ENCODE results near the gene OR5K3.

OR5K3 gene, protein sequence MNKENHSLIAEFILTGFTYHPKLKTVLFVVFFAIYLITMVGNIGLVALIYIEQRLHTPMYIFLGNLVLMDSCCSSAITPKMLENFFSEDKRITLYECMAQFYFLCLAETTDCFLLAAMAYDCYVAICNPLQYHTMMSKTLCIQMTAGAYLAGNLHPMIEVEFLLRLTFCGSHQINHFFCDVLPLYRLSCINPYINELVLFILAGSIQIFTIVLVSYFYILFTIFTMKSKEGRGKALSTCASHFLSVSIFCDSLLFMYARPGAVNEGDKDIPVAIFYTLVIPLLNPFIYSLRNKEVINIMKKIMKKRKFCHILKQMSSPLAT

DNA sequence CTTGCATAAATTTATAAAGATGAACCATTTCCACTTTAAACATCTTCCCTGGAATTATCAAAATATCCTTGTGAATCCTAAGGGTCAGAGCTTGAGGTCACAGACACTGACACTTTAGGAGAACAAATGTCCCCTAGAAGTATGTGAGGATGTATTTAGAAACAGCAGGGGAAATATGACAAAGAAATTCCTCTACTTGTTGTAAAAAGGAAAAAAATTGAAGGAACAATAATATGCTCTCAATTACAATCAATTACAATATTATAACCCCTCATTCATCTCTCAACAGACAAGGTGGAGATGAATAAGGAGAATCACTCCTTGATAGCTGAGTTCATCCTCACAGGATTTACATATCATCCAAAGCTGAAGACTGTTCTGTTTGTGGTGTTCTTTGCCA, at the start of gene OR5K3:
Gene OR5K3 (plus strand): TSS at position 301 of the 400 bp plus-strand sequence. CDS start 0 bp downstream, at position 301.
- H3K9me3 ChIP-seq (ENCODE audit: low read length) = no peaks in the 10 kb centered on the region
- H3K79me2 ChIP-seq (ENCODE audit: insufficient read depth, low read length) = no peaks in the 10 kb centered on the region
- no peaks in the 10 kb centered on the region for H3K9me2 ChIP-seq (ENCODE audit: low read depth, low read length)
- H3F3A ChIP-seq (ENCODE audit: insufficient read depth, low read length) = no peaks in the 10 kb centered on the region
- no peaks in the 10 kb centered on the region for H4K20me1 ChIP-seq (ENCODE audit: insufficient read depth, low read length)
- no peaks in the 10 kb centered on the region for H3K4me1 ChIP-seq (ENCODE audit: insufficient read depth, low read length, severe bottlenecking)
- no peak within 1 kb of the TSS for H3K27ac ChIP-seq (ENCODE audit: low read depth, low read length, poor library complexity, severe bottlenecking)
- TF ChIP-seq, protein P1, sequence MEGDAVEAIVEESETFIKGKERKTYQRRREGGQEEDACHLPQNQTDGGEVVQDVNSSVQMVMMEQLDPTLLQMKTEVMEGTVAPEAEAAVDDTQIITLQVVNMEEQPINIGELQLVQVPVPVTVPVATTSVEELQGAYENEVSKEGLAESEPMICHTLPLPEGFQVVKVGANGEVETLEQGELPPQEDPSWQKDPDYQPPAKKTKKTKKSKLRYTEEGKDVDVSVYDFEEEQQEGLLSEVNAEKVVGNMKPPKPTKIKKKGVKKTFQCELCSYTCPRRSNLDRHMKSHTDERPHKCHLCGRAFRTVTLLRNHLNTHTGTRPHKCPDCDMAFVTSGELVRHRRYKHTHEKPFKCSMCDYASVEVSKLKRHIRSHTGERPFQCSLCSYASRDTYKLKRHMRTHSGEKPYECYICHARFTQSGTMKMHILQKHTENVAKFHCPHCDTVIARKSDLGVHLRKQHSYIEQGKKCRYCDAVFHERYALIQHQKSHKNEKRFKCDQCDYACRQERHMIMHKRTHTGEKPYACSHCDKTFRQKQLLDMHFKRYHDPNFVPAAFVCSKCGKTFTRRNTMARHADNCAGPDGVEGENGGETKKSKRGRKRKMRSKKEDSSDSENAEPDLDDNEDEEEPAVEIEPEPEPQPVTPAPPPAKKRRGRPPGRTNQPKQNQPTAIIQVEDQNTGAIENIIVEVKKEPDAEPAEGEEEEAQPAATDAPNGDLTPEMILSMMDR (IDR thresholded peaks at IDR 0.05; ENCODE audit: low read length) = no peak
- no peak for TF ChIP-seq EZH2 (IDR thresholded peaks at IDR 0.05; ENCODE audit: borderline replicate concordance, low read length)
- no peak within 1 kb of the TSS for H3K4me2 ChIP-seq (ENCODE audit: low read length)
- H3K36me3 ChIP-seq (ENCODE audit: insufficient read depth, low read length) = no peaks in the 10 kb centered on the region
- H3K27me3 ChIP-seq (ENCODE audit: insufficient read depth, low read length) = no peaks in the 10 kb centered on the region
- no peak within 1 kb of the TSS for H2AFZ ChIP-seq (ENCODE audit: low read length)
- no peak within 1 kb of the TSS for H3K4me3 ChIP-seq (ENCODE audit: low read depth, low read length, poor library complexity, severe bottlenecking)
- no peak within 1 kb of the TSS for H3K9ac ChIP-seq (ENCODE audit: low read length)

DNA sequence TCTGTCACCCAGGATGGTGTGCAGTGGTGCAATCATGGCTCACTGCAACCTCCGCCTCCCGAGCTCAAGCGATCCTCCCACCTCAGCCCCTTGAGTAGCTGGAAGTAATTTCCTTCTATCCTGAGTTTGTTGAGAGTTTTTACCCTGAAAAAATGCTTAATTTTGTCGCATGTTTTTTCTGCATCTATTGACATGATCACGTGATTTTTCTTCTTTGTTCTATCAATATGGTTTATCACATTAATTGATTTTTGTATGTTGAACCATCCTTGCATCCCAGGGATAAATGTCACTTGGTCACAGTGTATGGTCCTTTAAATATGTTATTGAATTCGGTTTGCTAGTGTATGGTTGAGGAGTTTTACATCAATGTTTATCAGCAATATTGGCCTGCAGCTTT, 48.7 kb upstream of the OR5K3 start:
- Histone ChIP-seq H2AFZ (ENCODE audit: low read length) (no peak overlapping the region), H3K4me1 (ENCODE audit: insufficient read depth, low read length, severe bottlenecking) (no peaks in the 10 kb centered on the region), H3K79me2 (ENCODE audit: insufficient read depth, low read length) (no peaks in the 10 kb centered on the region), H3K9me2 (ENCODE audit: low read depth, low read length) (no peaks in the 10 kb centered on the region), H3K4me3 (ENCODE audit: low read depth, low read length, poor library complexity, severe bottlenecking) (no peak overlapping the region), H3K27me3 (ENCODE audit: insufficient read depth, low read length) (no peaks in the 10 kb centered on the region), H4K20me1 (ENCODE audit: insufficient read depth, low read length) (no peaks in the 10 kb centered on the region), H3K9me3 (ENCODE audit: low read length) (no peaks in the 10 kb centered on the region), H3K27ac (ENCODE audit: low read depth, low read length, poor library complexity, severe bottlenecking) (no peak overlapping the region), H3F3A (ENCODE audit: insufficient read depth, low read length) (no peaks in the 10 kb centered on the region), H3K36me3 (ENCODE audit: insufficient read depth, low read length) (no peaks in the 10 kb centered on the region), H3K9ac (ENCODE audit: low read length) (no peak overlapping the region), H3K4me2 (ENCODE audit: low read length) (no peak overlapping the region)
- no peak for TF ChIP-seq EZH2 (IDR thresholded peaks at IDR 0.05; ENCODE audit: borderline replicate concordance, low read length)
- TF ChIP-seq, protein P1 (IDR thresholded peaks at IDR 0.05; ENCODE audit: low read length) = no peak

DNA sequence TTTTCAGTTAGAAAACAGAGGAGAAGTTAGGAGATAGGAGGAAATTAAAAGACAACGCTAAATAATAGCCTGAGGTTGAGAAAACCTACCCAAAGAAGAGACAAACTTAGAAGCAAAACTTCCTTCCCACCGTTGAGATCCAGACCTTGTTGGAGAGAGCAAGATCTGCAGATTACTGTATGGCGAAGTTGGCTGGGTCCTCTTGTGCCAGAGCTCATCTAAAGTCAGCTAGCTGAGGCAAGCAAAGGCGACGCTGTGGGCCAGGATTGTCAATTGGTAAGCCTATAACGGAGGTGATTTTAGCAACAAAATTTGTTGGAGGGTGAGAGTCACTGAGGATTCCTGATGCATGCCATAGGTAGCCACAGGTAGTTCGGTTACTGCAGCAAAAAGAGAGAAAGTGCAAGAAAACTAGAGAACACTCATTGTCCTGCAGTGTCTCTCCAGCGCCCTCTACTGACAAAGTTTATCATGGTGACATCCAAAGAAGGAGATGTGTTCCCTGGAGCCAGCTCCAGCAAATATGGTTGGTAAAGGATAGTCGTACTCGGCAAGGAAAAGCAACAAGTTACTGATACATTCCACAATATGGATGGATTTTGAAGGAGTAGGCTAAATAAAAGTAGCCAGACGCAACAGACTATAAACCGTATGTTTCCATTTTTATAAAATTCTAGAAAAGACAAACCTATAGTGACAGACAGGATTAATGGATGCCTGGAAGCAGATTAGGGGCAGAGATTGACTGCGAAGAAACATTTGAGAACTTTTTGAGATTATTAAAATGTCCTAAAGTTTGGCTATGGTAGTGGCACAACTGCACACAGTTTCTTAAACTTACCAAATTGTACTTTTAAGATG, 46.6 kb upstream of the OR5K3 start:
- no peaks in the 10 kb centered on the region for H3F3A ChIP-seq (ENCODE audit: insufficient read depth, low read length)
- H3K79me2 ChIP-seq (ENCODE audit: insufficient read depth, low read length) = no peaks in the 10 kb centered on the region
- no peaks in the 10 kb centered on the region for H3K4me1 ChIP-seq (ENCODE audit: insufficient read depth, low read length, severe bottlenecking)
- no peak overlapping the region for H3K4me2 ChIP-seq (ENCODE audit: low read length)
- no peaks in the 10 kb centered on the region for H3K36me3 ChIP-seq (ENCODE audit: insufficient read depth, low read length)
- H3K27me3 ChIP-seq (ENCODE audit: insufficient read depth, low read length) = no peaks in the 10 kb centered on the region
- no peak overlapping the region for H2AFZ ChIP-seq (ENCODE audit: low read length)
- no peak overlapping the region for H3K9ac ChIP-seq (ENCODE audit: low read length)
- no peak for TF ChIP-seq EZH2 (IDR thresholded peaks at IDR 0.05; ENCODE audit: borderline replicate concordance, low read length)
- TF ChIP-seq, protein P1 (IDR thresholded peaks at IDR 0.05; ENCODE audit: low read length) = peak; percentile 83
- H3K4me3 ChIP-seq (ENCODE audit: low read depth, low read length, poor library complexity, severe bottlenecking) = no peak overlapping the region
- H3K9me2 ChIP-seq (ENCODE audit: low read depth, low read length) = no peaks in the 10 kb centered on the region
- H3K9me3 ChIP-seq (ENCODE audit: low read length) = no peaks in the 10 kb centered on the region
- no peak overlapping the region for H3K27ac ChIP-seq (ENCODE audit: low read depth, low read length, poor library complexity, severe bottlenecking)
- no peaks in the 10 kb centered on the region for H4K20me1 ChIP-seq (ENCODE audit: insufficient read depth, low read length)

Data from OCI-LY1 (cell line).